Panc1 (cell line): ENCODE measurements around the gene MARCHF3. TPM values are rescaled to one million over a fixed set of nuclear protein-coding genes. Genes with fewer than 3 reads are reported as not detected.
"Not testable (repeated sequence)": the region's sequence is repeated elsewhere in the genome, so short reads cannot be mapped to it uniquely, and the experiment has no call there.

Source experiments
- ATAC-seq: fragments of 200-7000 bp; cut with Tn5 transposase; 2 replicates; pipeline ENCODE4 v1.9.1; 2020; ENCODE audit warnings: mild to moderate bottlenecking, moderate library complexity
- BruUV-seq: library from RNA; stranded (reverse); fragments of 400-500 nt; replicated peaks from 2 replicates; lab custom pipeline; 2021; lab: Mats Ljungman, UMichigan
- CTCF ChIA-PET: fragments of 300-600 bp; sonication (Branson Sonifier 250); formaldehyde crosslinking; loops from one replicate; lab custom pipeline; 2022; ENCODE audit warnings: antibody characterized with exemption; lab: Charles Lee
- POLR2A ChIA-PET: fragments of 300-600 bp; sonication (Branson Sonifier 250); formaldehyde crosslinking; loops from one replicate; lab custom pipeline; 2022; ENCODE audit warnings: antibody characterized with exemption; lab: Charles Lee
- DNase-seq: peaks from one replicate; pipeline ENCODE4 v3.0.0-alpha.2; 2010; ENCODE audit warnings: low read depth, low spot score
- H3K27ac ChIP-seq: 2 replicates; pipeline ENCODE4 v1.5.1; 2011; ENCODE audit warnings: mild to moderate bottlenecking, low read length, inconsistent platforms
- H3K27me3 ChIP-seq: fragments of 200-500 bp; sonication (Bioruptor generic); 2 replicates; pipeline ENCODE4 v1.6.0; 2014; ENCODE audit warnings: low read length, inconsistent platforms; ENCODE audit not compliant: control insufficient read depth, insufficient read depth
- H3K36me3 ChIP-seq: fragments of 200-500 bp; sonication (Bioruptor generic); 2 replicates; pipeline ENCODE4 v1.5.1; 2014; ENCODE audit warnings: inconsistent platforms, mild to moderate bottlenecking, low read length, moderate library complexity; ENCODE audit not compliant: control insufficient read depth, insufficient read depth
- H3K4me1 ChIP-seq: 2 replicates; pipeline ENCODE4 v1.5.1; 2011; ENCODE audit warnings: inconsistent platforms, mild to moderate bottlenecking, low read length, moderate library complexity; ENCODE audit not compliant: control insufficient read depth, insufficient read depth
- H3K4me3 ChIP-seq, 2 experiments: 2 replicates each; pipeline ENCODE4 v1.5.1; 2011 to 2012; ENCODE audit warnings: low read depth in 2 of 2, low read length in 2 of 2, mild to moderate bottlenecking in 2 of 2, inconsistent platforms in 1 of 2, moderate library complexity in 1 of 2
- H3K9me3 ChIP-seq: fragments of 200-500 bp; sonication (Bioruptor generic); 2 replicates; pipeline ENCODE4 v1.5.1; 2014; ENCODE audit warnings: low read depth, mild to moderate bottlenecking, inconsistent platforms, low read length, moderate library complexity; ENCODE audit not compliant: control insufficient read depth, insufficient read depth
- CTCF ChIP-seq: fragments of 450-650 bp; IDR thresholded peaks from 2 replicates; pipeline ENCODE4 v1.5.1; 2017; ENCODE audit warnings: mild to moderate bottlenecking
- POLR2AphosphoS5 ChIP-seq: IDR thresholded peaks from 2 replicates; pipeline ENCODE4 v1.6.1; 2012; ENCODE audit warnings: mild to moderate bottlenecking, low read depth, low read length, moderate library complexity
- SIN3A ChIP-seq: IDR thresholded peaks from 2 replicates; pipeline ENCODE4 v1.6.1; 2012; ENCODE audit warnings: low read depth, mild to moderate bottlenecking, low read length, moderate library complexity, borderline replicate concordance; ENCODE audit not compliant: insufficient read depth
- TCF7L2 ChIP-seq: IDR thresholded peaks from 2 replicates; pipeline ENCODE4 v1.6.1; 2011; ENCODE audit warnings: mild to moderate bottlenecking, low read depth, low read length, inconsistent platforms
- in situ Hi-C: cut with HindIII; loops from 2 replicates; pipeline ENCODE4 v1.10.0; 2016; ENCODE audit warnings: low sequenced_read_pairs, low pct_unique_long_range_greater_than_20kb
- intact Hi-C: fragments of 100-400 bp; cut with micrococcal nuclease; formaldehyde crosslinking; loops from one replicate; pipeline ENCODE4 v1.10.0; 2022; ENCODE audit not compliant: unreplicated experiment
- total RNA-seq: library from RNA; stranded (reverse); gene quantifications from one replicate; pipeline ENCODE4 v1.2.1, GENCODE V29; 2021; ENCODE audit not compliant: unreplicated experiment
- TF ChIP-seq, protein P1 (sequence below), 2 experiments: IDR thresholded peaks; 2 replicates each; pipeline ENCODE4 v1.6.1; 2011 to 2012; ENCODE audit warnings: low read depth in 2 of 2, control low read depth in 1 of 2, low read length in 1 of 2, mild to moderate bottlenecking in 1 of 2, moderate library complexity in 1 of 2; ENCODE audit not compliant: insufficient read depth in 1 of 2

MARCHF3 gene
- total RNA-seq, 1 experiment from 2014 or later: 3.0 TPM

GRCh38 chr5:126948011-126948355 is 82.4 kb downstream of the MARCHF3 start:
- no peaks in the 10 kb centered on the region; the same call in 1 of the 2 replicates for H3K27me3 ChIP-seq
- no peaks in the 10 kb centered on the region for H3K36me3 ChIP-seq
- CTCF ChIA-PET: no interaction called here
- in situ Hi-C loops (no loop called here), intact Hi-C loops (no loop called here)
- POLR2A ChIA-PET: no interaction called here
- no peaks in the 10 kb centered on the region for H3K9me3 ChIP-seq
- DNase-seq (no peak), ATAC-seq (no peak)
- no peak overlapping the region for H3K27ac ChIP-seq
- no TSS peak for BruUV-seq
- no peak overlapping the region for H3K4me3 ChIP-seq
- H3K4me1 ChIP-seq: no peaks in the 10 kb centered on the region
- TF ChIP-seq SIN3A (no peak), POLR2AphosphoS5 (no peak), CTCF (no peak), TCF7L2 (no peak)
- TF ChIP-seq, protein P1, sequence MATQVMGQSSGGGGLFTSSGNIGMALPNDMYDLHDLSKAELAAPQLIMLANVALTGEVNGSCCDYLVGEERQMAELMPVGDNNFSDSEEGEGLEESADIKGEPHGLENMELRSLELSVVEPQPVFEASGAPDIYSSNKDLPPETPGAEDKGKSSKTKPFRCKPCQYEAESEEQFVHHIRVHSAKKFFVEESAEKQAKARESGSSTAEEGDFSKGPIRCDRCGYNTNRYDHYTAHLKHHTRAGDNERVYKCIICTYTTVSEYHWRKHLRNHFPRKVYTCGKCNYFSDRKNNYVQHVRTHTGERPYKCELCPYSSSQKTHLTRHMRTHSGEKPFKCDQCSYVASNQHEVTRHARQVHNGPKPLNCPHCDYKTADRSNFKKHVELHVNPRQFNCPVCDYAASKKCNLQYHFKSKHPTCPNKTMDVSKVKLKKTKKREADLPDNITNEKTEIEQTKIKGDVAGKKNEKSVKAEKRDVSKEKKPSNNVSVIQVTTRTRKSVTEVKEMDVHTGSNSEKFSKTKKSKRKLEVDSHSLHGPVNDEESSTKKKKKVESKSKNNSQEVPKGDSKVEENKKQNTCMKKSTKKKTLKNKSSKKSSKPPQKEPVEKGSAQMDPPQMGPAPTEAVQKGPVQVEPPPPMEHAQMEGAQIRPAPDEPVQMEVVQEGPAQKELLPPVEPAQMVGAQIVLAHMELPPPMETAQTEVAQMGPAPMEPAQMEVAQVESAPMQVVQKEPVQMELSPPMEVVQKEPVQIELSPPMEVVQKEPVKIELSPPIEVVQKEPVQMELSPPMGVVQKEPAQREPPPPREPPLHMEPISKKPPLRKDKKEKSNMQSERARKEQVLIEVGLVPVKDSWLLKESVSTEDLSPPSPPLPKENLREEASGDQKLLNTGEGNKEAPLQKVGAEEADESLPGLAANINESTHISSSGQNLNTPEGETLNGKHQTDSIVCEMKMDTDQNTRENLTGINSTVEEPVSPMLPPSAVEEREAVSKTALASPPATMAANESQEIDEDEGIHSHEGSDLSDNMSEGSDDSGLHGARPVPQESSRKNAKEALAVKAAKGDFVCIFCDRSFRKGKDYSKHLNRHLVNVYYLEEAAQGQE (IDR thresholded peaks at IDR 0.05; ENCODE audit: insufficient read depth in 1 of 2, low read depth in 2 of 2, low read length in 1 of 2): no peak

DNA sequence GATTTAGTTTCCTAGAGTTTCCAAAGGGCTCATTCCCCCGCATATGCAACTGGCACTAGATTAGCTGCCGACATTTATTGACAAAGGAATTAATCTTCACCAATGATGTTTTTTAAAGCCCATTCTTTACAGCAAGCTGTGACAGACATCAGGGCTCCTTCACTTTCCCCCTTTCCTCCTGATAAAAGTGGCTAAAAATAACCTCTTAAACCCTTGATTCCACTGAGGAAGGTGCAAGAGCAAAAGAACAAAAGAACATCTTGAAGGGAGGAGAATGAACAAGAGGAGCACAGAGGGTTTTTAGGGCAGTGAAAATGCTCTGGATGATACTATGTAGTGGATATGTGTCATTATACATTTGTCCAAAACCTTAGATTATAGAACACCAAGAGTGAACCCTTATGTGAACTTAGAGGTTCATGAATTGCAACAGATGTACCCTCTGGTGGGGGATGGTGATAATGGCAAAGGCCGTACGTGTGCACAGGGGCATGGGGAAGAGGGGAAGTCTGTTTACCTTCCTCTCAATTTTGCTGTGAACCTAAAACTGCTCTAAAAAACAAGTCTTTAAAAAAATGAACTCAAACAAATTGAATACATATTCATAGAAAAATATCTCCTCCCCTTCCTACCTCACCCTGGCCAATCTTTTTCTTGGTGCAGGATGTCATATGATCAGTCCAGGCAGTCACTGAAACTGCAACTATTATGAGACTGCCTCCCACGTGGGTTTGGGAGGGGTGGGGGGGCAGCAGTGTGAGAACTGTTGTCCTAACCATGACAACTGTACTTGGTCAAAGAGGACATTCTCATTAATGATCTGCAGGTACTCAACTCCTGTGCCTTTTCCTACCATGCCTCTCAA is 83.0 kb downstream of the MARCHF3 start:
- no TSS peak for BruUV-seq
- TF ChIP-seq, protein P1 (IDR thresholded peaks at IDR 0.05; ENCODE audit: insufficient read depth in 1 of 2, low read depth in 2 of 2, low read length in 1 of 2): no peak
- TF ChIP-seq CTCF (no peak), SIN3A (no peak), TCF7L2 (no peak), POLR2AphosphoS5 (no peak)
- Histone ChIP-seq H3K36me3 (no peaks in the 10 kb centered on the region), H3K4me1 (no peaks in the 10 kb centered on the region), H3K27me3 (no peaks in the 10 kb centered on the region; the same call in 1 of the 2 replicates), H3K4me3 (no peak overlapping the region), H3K27ac (no peak overlapping the region), H3K9me3 (no peaks in the 10 kb centered on the region)
- in situ Hi-C loops (no loop called here), intact Hi-C loops (no loop called here)
- no peak for ATAC-seq
- ChIA-PET POLR2A (no interaction called here), CTCF (no interaction called here)
- no peak for DNase-seq

- H3K27ac ChIP-seq, DNase-seq, ATAC-seq, intact Hi-C loops, H3K9me3 ChIP-seq, POLR2A ChIA-PET, CTCF ChIA-PET, H3K4me3 ChIP-seq, BruUV-seq, H3K27me3 ChIP-seq, in situ Hi-C loops, H3K36me3 ChIP-seq, H3K4me1 ChIP-seq: not testable (repeated sequence)
These were observed 87.5 kb downstream of the MARCHF3 start for GRCh38 chr5:126942908-126943307.
